Upper lobe of right lung (tissue), 1 donor: Measurements from ENCODE around the gene PFKFB1. TPM values are rescaled to one million over a fixed set of nuclear protein-coding genes. Genes with fewer than 3 reads are reported as not detected.

Experiments used
- ATAC-seq: fragments of 200-7000 bp; cut with Tn5 transposase; one replicate; pipeline ENCODE4 v1.9.1; 2020; ENCODE audit warnings: mild to moderate bottlenecking, moderate library complexity
- DNase-seq: peaks from one replicate; pipeline ENCODE4 v3.0.0-alpha.2; 2020
- H3K27ac ChIP-seq: fragments of 200-600 bp; one replicate; pipeline ENCODE4 v1.8.0; 2022
- H3K27me3 ChIP-seq: fragments of 200-600 bp; one replicate; pipeline ENCODE4 v1.8.0; 2022; ENCODE audit warnings: mild to moderate bottlenecking
- H3K36me3 ChIP-seq: fragments of 200-600 bp; one replicate; pipeline ENCODE4 v1.8.0; 2022
- H3K4me1 ChIP-seq: fragments of 200-600 bp; one replicate; pipeline ENCODE4 v1.8.0; 2022
- H3K4me3 ChIP-seq: fragments of 200-600 bp; one replicate; pipeline ENCODE4 v1.8.0; 2022; ENCODE audit warnings: mild to moderate bottlenecking
- H3K9me3 ChIP-seq: fragments of 200-600 bp; one replicate; pipeline ENCODE4 v1.8.0; 2022
- intact Hi-C: fragments of 100-400 bp; cut with DNase I; formaldehyde crosslinking; loops from one replicate; pipeline ENCODE4 v1.11.0; 2022
- total RNA-seq: library from RNA; stranded (reverse); fragmentation: NEBNext Ultra II Directional; extraction: Animal tissue kit (Norgen Biotek cat#: 25700); gene quantifications from one replicate; pipeline ENCODE4 v1.2.1, GENCODE V29; 2021
- TF ChIP-seq, protein P1 (sequence below): fragments of 200-600 bp; IDR thresholded peaks from one replicate; pipeline ENCODE4 v1.8.0; 2022; ENCODE audit warnings: antibody characterized with exemption
- donor health status: DM: no; HTN: yes; CAD: no; lungs with severe emphysema.

PFKFB1 gene
- total RNA-seq, 1 donor from 2014 or later = not detected

DNA sequence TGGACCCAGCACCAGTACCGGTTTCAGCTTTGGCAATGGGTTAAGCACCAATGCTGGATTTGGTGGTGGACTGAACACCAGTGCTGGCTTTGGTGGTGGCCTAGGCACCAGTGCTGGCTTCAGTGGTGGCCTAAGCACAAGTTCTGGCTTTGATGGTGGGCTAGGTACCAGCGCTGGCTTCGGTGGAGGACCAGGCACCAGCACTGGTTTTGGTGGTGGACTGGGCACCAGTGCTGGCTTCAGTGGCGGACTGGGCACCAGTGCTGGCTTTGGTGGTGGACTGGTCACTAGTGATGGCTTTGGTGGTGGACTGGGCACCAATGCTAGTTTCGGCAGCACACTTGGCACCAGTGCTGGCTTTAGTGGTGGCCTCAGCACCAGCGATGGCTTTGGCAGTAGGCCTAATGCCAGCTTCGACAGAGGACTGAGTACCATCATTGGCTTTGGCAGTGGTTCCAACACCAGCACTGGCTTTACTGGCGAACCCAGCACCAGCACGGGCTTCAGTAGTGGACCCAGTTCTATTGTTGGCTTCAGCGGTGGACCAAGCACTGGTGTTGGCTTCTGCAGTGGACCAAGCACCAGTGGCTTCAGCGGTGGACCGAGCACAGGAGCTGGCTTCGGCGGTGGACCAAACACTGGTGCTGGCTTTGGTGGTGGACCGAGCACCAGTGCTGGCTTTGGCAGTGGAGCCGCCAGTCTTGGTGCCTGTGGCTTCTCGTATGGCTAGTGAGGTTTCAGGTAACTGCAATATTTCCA lies 63.5 kb downstream of the PFKFB1 start:
- no peak for ATAC-seq
- H3K27me3 ChIP-seq = no peaks in the 10 kb centered on the region
- H3K4me1 ChIP-seq = no peaks in the 10 kb centered on the region
- TF ChIP-seq, protein P1, sequence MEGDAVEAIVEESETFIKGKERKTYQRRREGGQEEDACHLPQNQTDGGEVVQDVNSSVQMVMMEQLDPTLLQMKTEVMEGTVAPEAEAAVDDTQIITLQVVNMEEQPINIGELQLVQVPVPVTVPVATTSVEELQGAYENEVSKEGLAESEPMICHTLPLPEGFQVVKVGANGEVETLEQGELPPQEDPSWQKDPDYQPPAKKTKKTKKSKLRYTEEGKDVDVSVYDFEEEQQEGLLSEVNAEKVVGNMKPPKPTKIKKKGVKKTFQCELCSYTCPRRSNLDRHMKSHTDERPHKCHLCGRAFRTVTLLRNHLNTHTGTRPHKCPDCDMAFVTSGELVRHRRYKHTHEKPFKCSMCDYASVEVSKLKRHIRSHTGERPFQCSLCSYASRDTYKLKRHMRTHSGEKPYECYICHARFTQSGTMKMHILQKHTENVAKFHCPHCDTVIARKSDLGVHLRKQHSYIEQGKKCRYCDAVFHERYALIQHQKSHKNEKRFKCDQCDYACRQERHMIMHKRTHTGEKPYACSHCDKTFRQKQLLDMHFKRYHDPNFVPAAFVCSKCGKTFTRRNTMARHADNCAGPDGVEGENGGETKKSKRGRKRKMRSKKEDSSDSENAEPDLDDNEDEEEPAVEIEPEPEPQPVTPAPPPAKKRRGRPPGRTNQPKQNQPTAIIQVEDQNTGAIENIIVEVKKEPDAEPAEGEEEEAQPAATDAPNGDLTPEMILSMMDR = no peak
- no peak for DNase-seq
- H3K4me3 ChIP-seq = no peak overlapping the region
- H3K36me3 ChIP-seq = no peaks in the 10 kb centered on the region
- H3K9me3 ChIP-seq = no peaks in the 10 kb centered on the region
- intact Hi-C loops = no loop called here
- no peak overlapping the region for H3K27ac ChIP-seq

- Histone ChIP-seq H3K27ac (no peak overlapping the region), H3K4me3 (no peak overlapping the region), H3K4me1 (no peaks in the 10 kb centered on the region), H3K27me3 (no peaks in the 10 kb centered on the region), H3K36me3 (no peaks in the 10 kb centered on the region), H3K9me3 (no peaks in the 10 kb centered on the region)
- intact Hi-C loops = no loop called here
- TF ChIP-seq, protein P1 = no peak
- no peak for DNase-seq
- ATAC-seq = no peak
Observed at GRCh38 chrX:54928876-54929275, 65.1 kb downstream of the PFKFB1 start.

DNA sequence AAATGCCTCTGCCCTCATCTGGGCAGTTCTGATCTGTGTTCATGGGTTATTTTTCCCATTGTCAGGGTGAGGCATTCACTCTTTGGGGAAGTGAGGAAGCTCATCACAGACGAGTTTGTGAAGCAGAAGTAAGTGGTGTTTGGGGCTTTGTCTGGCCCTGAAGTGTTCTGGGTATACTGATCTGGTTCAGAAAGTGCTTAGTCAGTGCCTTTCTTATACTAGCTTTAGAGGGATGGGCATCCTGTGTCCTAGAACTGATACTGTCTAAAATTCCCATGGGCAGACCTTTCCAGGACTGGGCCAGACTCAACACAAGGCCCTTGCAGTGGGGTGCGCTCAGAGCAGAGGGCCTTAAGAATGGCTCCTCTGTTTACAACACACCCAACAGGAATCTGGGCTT lies 67.0 kb downstream of the PFKFB1 start:
- no peak overlapping the region for H3K27ac ChIP-seq
- H3K4me3 ChIP-seq = no peak overlapping the region
- DNase-seq = no peak
- H3K4me1 ChIP-seq = no peaks in the 10 kb centered on the region
- H3K36me3 ChIP-seq = no peaks in the 10 kb centered on the region
- intact Hi-C loops = no loop called here
- TF ChIP-seq, protein P1 = no peak
- ATAC-seq = no peak
- no peaks in the 10 kb centered on the region for H3K27me3 ChIP-seq
- no peaks in the 10 kb centered on the region for H3K9me3 ChIP-seq

DNA sequence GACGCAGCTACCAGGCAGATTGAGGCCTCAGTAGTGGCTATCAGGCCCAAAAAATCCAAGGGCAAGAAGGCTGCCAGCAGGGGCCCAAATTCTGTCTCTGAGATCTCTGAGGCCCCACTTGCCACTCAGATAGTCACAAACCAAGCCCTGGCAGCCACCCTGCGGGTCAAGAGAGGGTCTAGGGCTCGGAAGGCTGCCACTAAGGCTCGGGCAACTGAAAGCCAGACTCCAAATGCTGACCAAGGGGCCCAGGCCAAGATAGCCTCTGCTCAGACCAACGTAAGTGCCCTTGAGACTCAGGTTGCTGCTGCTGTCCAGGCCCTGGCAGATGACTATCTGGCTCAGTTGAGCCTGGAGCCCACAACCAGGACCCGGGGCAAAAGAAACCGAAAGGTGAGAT lies 70.6 kb downstream of the PFKFB1 start:
- H3K4me1 ChIP-seq = no peaks in the 10 kb centered on the region
- no peak overlapping the region for H3K4me3 ChIP-seq
- TF ChIP-seq, protein P1 = no peak
- DNase-seq (no peak), ATAC-seq (no peak)
- H3K9me3 ChIP-seq = no peaks in the 10 kb centered on the region
- H3K27ac ChIP-seq = no peak overlapping the region
- intact Hi-C loops = no loop called here
- H3K27me3 ChIP-seq = no peaks in the 10 kb centered on the region
- no peaks in the 10 kb centered on the region for H3K36me3 ChIP-seq

DNA sequence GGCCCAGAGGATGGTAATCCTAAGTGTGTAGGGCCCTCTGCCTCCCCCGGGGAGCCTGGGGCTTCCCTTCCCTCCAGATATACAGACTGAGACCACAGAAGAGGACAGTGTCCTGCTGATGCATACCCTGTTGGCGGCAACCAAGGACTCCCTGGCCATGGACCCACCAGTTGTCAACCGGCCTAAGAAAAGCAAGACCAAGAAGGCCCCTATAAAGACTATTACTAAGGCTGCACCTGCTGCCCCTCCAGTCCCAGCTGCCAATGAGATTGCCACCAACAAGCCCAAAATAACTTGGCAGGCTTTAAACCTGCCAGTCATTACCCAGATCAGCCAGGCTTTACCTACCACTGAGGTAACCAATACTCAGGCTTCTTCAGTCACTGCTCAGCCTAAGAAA lies 71.4 kb downstream of the PFKFB1 start:
- no peak overlapping the region for H3K27ac ChIP-seq
- TF ChIP-seq, protein P1 = no peak
- H3K4me3 ChIP-seq = no peak overlapping the region
- no peaks in the 10 kb centered on the region for H3K4me1 ChIP-seq
- H3K27me3 ChIP-seq = no peaks in the 10 kb centered on the region
- no peak for DNase-seq
- no peak for ATAC-seq
- H3K9me3 ChIP-seq = no peaks in the 10 kb centered on the region
- intact Hi-C loops = no loop called here
- no peaks in the 10 kb centered on the region for H3K36me3 ChIP-seq
